Muscle of leg (tissue), 11 donors: ENCODE results near the gene SWT1. TPM values are rescaled to one million over a fixed set of nuclear protein-coding genes. Genes with fewer than 3 reads are reported as not detected.

Experiments used
- DNase-seq: peaks from one replicate; pipeline ENCODE4 v3.0.0; 2013
- H3K27ac ChIP-seq: one replicate; pipeline ENCODE4 v1.5.1; 2013; ENCODE audit warnings: mild to moderate bottlenecking, low read length, control low read depth
- H3K27me3 ChIP-seq: one replicate; pipeline ENCODE4 v1.6.1; 2013; ENCODE audit warnings: low read length; ENCODE audit not compliant: control insufficient read depth, insufficient read depth
- H3K36me3 ChIP-seq: one replicate; pipeline ENCODE4 v1.6.1; 2013; ENCODE audit warnings: low read length; ENCODE audit not compliant: control insufficient read depth, insufficient read depth
- H3K4me1 ChIP-seq: one replicate; pipeline ENCODE4 v1.6.1; 2013; ENCODE audit warnings: low read length; ENCODE audit not compliant: control insufficient read depth, insufficient read depth
- H3K4me3 ChIP-seq: one replicate; pipeline ENCODE4 v1.5.1; 2013; ENCODE audit warnings: low read length, control low read depth
- H3K9me3 ChIP-seq: replicated peaks from 2 replicates; pipeline ENCODE4 v1.6.1; 2013; ENCODE audit warnings: low read depth, low read length; ENCODE audit not compliant: control insufficient read depth
- WGBS: methylation state at CpG from one replicate; pipeline ENCODE4 v1.1.5; 2013; ENCODE audit warnings: missing lambda C conversion rate; ENCODE audit not compliant: insufficient coverage; 5-methylcytosine and 5-hydroxymethylcytosine counted together
- polyA plus RNA-seq, 8 donors: library from polyadenylated mRNA; unstranded; fragments of 120-200 nt; gene quantifications; one replicate each; pipeline versions ENCODE4 v1.2.1 to v1.2.3, GENCODE V29; 2013; ENCODE audit warnings: inconsistent platforms in 1 of 8, low replicate concordance in 1 of 8; ENCODE audit not compliant: insufficient read length in 8 of 8, insufficient read depth in 1 of 8
- total RNA-seq: library from RNA; stranded (reverse); fragments of 120-200 nt; gene quantifications from one replicate; pipeline ENCODE4 v1.2.4, GENCODE V29; 2013

SWT1 gene
- total and polyA plus RNA-seq, 9 donors = 4.9 to 9.5 (median 5.8) TPM

- Histone ChIP-seq H3K4me1 (peaks cover 2% of the 10 kb centered on the region), H3K27me3 (no peaks in the 10 kb centered on the region), H3K9me3 (no peaks in the 10 kb centered on the region), H3K36me3 (peaks cover 17% of the 10 kb centered on the region), H3K27ac (no peak overlapping the region), H3K4me3 (no peak overlapping the region)
- no peak for DNase-seq
Observed at GRCh38 chr1:185295091-185295490, 138.1 kb downstream of the SWT1 start.

- Histone ChIP-seq H3K27ac (no peak overlapping the region), H3K4me3 (no peak overlapping the region), H3K36me3 (peaks cover 31% of the 10 kb centered on the region), H3K27me3 (no peaks in the 10 kb centered on the region), H3K4me1 (no peaks in the 10 kb centered on the region), H3K9me3 (no peaks in the 10 kb centered on the region)
- DNase-seq = no peak
- 93% methylated on average over 2 of the region's 2 CpGs for WGBS
Observed at GRCh38 chr1:185297982-185298381, 141.0 kb downstream of the SWT1 start.

- no peak overlapping the region for H3K27ac ChIP-seq
- no peaks in the 10 kb centered on the region for H3K27me3 ChIP-seq
- DNase-seq = no peak
- no peaks in the 10 kb centered on the region for H3K4me1 ChIP-seq
- no peaks in the 10 kb centered on the region for H3K9me3 ChIP-seq
- no peak overlapping the region for H3K4me3 ChIP-seq
- H3K36me3 ChIP-seq = peaks cover 40% of the 10 kb centered on the region
- WGBS = 69% methylated on average over 2 of the region's 6 CpGs
Observed at GRCh38 chr1:185300152-185300551, 143.2 kb downstream of the SWT1 start.

- no peak for DNase-seq
- no peaks in the 10 kb centered on the region for H3K9me3 ChIP-seq
- H3K4me3 ChIP-seq = no peak overlapping the region
- H3K27me3 ChIP-seq = no peaks in the 10 kb centered on the region
- no CpG with 5 or more reads among the region's 3 CpGs for WGBS
- H3K4me1 ChIP-seq = no peaks in the 10 kb centered on the region
- no peak overlapping the region for H3K27ac ChIP-seq
- H3K36me3 ChIP-seq = peaks cover 45% of the 10 kb centered on the region
Observed at GRCh38 chr1:185305419-185305818, 148.5 kb downstream of the SWT1 start.

GRCh38 chr1:185308126-185308525 lies 151.2 kb downstream of the SWT1 start:
- H3K9me3 ChIP-seq = no peaks in the 10 kb centered on the region
- no peaks in the 10 kb centered on the region for H3K27me3 ChIP-seq
- no CpG with 5 or more reads among the region's 1 CpG for WGBS
- DNase-seq = no peak
- no peaks in the 10 kb centered on the region for H3K4me1 ChIP-seq
- no peak overlapping the region for H3K27ac ChIP-seq
- no peak overlapping the region for H3K4me3 ChIP-seq
- peaks cover 38% of the 10 kb centered on the region for H3K36me3 ChIP-seq

- Histone ChIP-seq H3K36me3 (peaks cover 28% of the 10 kb centered on the region), H3K4me1 (no peaks in the 10 kb centered on the region)
- peak; percentile 58 for DNase-seq
Observed at GRCh38 chr1:185309566-185309965, 152.6 kb downstream of the SWT1 start.

GRCh38 chr1:185311589-185312225 lies 154.7 kb downstream of the SWT1 start:
- Histone ChIP-seq H3K36me3 (peaks cover 18% of the 10 kb centered on the region), H3K4me1 (no peaks in the 10 kb centered on the region), H3K9me3 (no peaks in the 10 kb centered on the region), H3K27me3 (no peaks in the 10 kb centered on the region), H3K27ac (no peak overlapping the region), H3K4me3 (no peak overlapping the region)
- no peak for DNase-seq

More at GRCh38 chr1:185309566-185309965, 152.6 kb downstream of the SWT1 start:
- Histone ChIP-seq H3K4me3 (no peak overlapping the region), H3K27ac (no peak overlapping the region), H3K9me3 (no peaks in the 10 kb centered on the region), H3K27me3 (no peaks in the 10 kb centered on the region)
- no CpG with 5 or more reads among the region's 2 CpGs for WGBS

GRCh38 chr1:185312361-185313138 lies 155.6 kb downstream of the SWT1 start:
- H3K27ac ChIP-seq = no peak overlapping the region
- no peaks in the 10 kb centered on the region for H3K9me3 ChIP-seq
- H3K36me3 ChIP-seq = peaks cover 13% of the 10 kb centered on the region
- DNase-seq = no peak
- peaks cover 1% of the 10 kb centered on the region for H3K4me1 ChIP-seq
- WGBS = 92% methylated on average over 2 of the region's 4 CpGs
- H3K27me3 ChIP-seq = no peaks in the 10 kb centered on the region
- H3K4me3 ChIP-seq = no peak overlapping the region

- no peak for DNase-seq
- Histone ChIP-seq H3K9me3 (no peaks in the 10 kb centered on the region), H3K36me3 (peaks cover 5% of the 10 kb centered on the region), H3K4me3 (no peak overlapping the region), H3K27me3 (no peaks in the 10 kb centered on the region), H3K4me1 (peaks cover 7% of the 10 kb centered on the region), H3K27ac (peak overlapping the region; percentile 31)
- no CpG with 5 or more reads among the region's 1 CpG for WGBS
Observed at GRCh38 chr1:185314411-185314810, 157.4 kb downstream of the SWT1 start.

- H3K27ac ChIP-seq = peak overlapping the region; percentile 98
- peak overlapping the region; percentile 95 for H3K4me3 ChIP-seq
- H3K4me1 ChIP-seq = peaks cover 7% of the 10 kb centered on the region
- WGBS = 10% methylated on average over 3 of the region's 8 CpGs
- H3K9me3 ChIP-seq = no peaks in the 10 kb centered on the region
- peaks cover 3% of the 10 kb centered on the region for H3K36me3 ChIP-seq
- H3K27me3 ChIP-seq = no peaks in the 10 kb centered on the region
- DNase-seq = no peak
Observed at GRCh38 chr1:185315445-185316071, 158.6 kb downstream of the SWT1 start.
